Astrocyte of the hippocampus (primary cell): ENCODE data around the gene KIAA1328.
"Not testable (repeated sequence)": the region's sequence is repeated elsewhere in the genome, so short reads cannot be mapped to it uniquely, and the experiment has no call there.

ENCODE experiments used
- DNase-seq: peaks from one replicate; pipeline ENCODE4 v3.0.0; 2011; ENCODE audit warnings: low read depth, low spot score

Gene KIAA1328

GRCh38 chr18:36828630-36829361, at the start of gene KIAA1328, which contains the start of gene TPGS2:
TSS of gene KIAA1328 (plus strand) at chr18:36829127. CDS start at chr18:36829139, 12 bp downstream.
TSS of gene TPGS2 (minus strand) at chr18:36829002. CDS start at chr18:36828767, 235 bp downstream.
- DNase-seq: peak; percentile 97

- peak; percentile 70 for DNase-seq
These were observed 48.2 kb upstream of the KIAA1328 start for GRCh38 chr18:36780748-36781147.

- no peak for DNase-seq
These were observed 46.2 kb upstream of the KIAA1328 start for GRCh38 chr18:36782710-36783109.

GRCh38 chr18:36783792-36784191, 45.1 kb upstream of the KIAA1328 start:
- DNase-seq: no peak

GRCh38 chr18:36786686-36787085, 42.2 kb upstream of the KIAA1328 start:
- DNase-seq: peak; percentile 93

- DNase-seq: no peak
These were observed 36.2 kb upstream of the KIAA1328 start for GRCh38 chr18:36792634-36793283.

- DNase-seq: peak; percentile 65
These were observed 30.0 kb upstream of the KIAA1328 start for GRCh38 chr18:36798738-36799473.

- DNase-seq: no peak
These were observed 23.8 kb upstream of the KIAA1328 start for GRCh38 chr18:36805105-36805504.

- peak; percentile 24 for DNase-seq
These were observed 20.2 kb upstream of the KIAA1328 start for GRCh38 chr18:36808681-36809080.

- DNase-seq: peak; percentile 81
These were observed 19.1 kb upstream of the KIAA1328 start for GRCh38 chr18:36809590-36810381.

GRCh38 chr18:36811430-36811829, 17.5 kb upstream of the KIAA1328 start:
- DNase-seq: no peak

GRCh38 chr18:36811955-36812354, 17.0 kb upstream of the KIAA1328 start:
- DNase-seq: no peak

- no peak for DNase-seq
These were observed 16.2 kb upstream of the KIAA1328 start for GRCh38 chr18:36812678-36813077.

- no peak for DNase-seq
These were observed 15.7 kb upstream of the KIAA1328 start for GRCh38 chr18:36813101-36813775.

- no peak for DNase-seq
These were observed 15.1 kb upstream of the KIAA1328 start for GRCh38 chr18:36813824-36814223.

- no peak for DNase-seq
These were observed 13.9 kb upstream of the KIAA1328 start for GRCh38 chr18:36814994-36815393.

- DNase-seq: not testable (repeated sequence)
These were observed 12.8 kb upstream of the KIAA1328 start for GRCh38 chr18:36816096-36816495.

GRCh38 chr18:36817039-36817438, 11.9 kb upstream of the KIAA1328 start:
- peak; percentile 17 for DNase-seq

GRCh38 chr18:36818652-36819051, 10.3 kb upstream of the KIAA1328 start:
- no peak for DNase-seq

- DNase-seq: no peak
These were observed 9.3 kb upstream of the KIAA1328 start for GRCh38 chr18:36819621-36820020.

- DNase-seq: peak; percentile 17
These were observed 7.2 kb upstream of the KIAA1328 start for GRCh38 chr18:36821681-36822080.
